SK-N-SH (cell line): ENCODE results near the gene PCBP3. TPM values are rescaled to one million over a fixed set of nuclear protein-coding genes. Genes with fewer than 3 reads are reported as not detected.

Experiments
- CTCF ChIA-PET: fragments of 300-600, 350-600 bp; formaldehyde crosslinking; extraction: SDS; loops from one replicate; lab custom pipeline; 2021; lab: Yijun Ruan, JAX
- POLR2A ChIA-PET: fragments of 350-600 bp; sonication (Branson Sonifier 250); formaldehyde crosslinking; extraction: SDS; loops from one replicate; lab custom pipeline; 2020; ENCODE audit warnings: antibody characterized with exemption, inconsistent platforms; lab: Yijun Ruan, JAX
- DNase-seq: peaks from one replicate; pipeline ENCODE4 v3.0.0; 2012
- H2AFZ ChIP-seq: fragments of 200-600 bp; sonication (generic); 2 replicates; pipeline ENCODE4 v1.8.1; 2016; ENCODE audit warnings: antibody characterized with exemption, mild to moderate bottlenecking, low read depth
- H3F3A ChIP-seq: fragments of 200-600 bp; sonication (generic); replicated peaks from 2 replicates; pipeline ENCODE3; 2016; ENCODE audit warnings: antibody characterized with exemption, mild to moderate bottlenecking; ENCODE audit not compliant: insufficient read depth
- H3K27ac ChIP-seq, 2 experiments: fragments of 200-500 bp in 1 of 2; fragments of 200-600 bp in 1 of 2; sonication (Bioruptor generic) in 1 of 2; sonication (generic), shearing (Covaris generic) in 1 of 2; 2 replicates each; pipeline versions ENCODE4 v1.5.1 to v1.6.1; 2014 to 2016; ENCODE audit warnings: low read depth in 2 of 2, inconsistent platforms in 1 of 2, low read length in 1 of 2, mild to moderate bottlenecking in 1 of 2, mixed read lengths in 1 of 2
- H3K27me3 ChIP-seq: fragments of 200-600 bp; sonication (generic), shearing (Covaris generic); 2 replicates; pipeline ENCODE4 v1.6.1; 2016; ENCODE audit warnings: mixed run types; ENCODE audit not compliant: insufficient read depth
- H3K36me3 ChIP-seq, 2 experiments: fragments of 200-500 bp in 1 of 2; fragments of 200-600 bp in 1 of 2; sonication (Bioruptor generic) in 1 of 2; sonication (generic) in 1 of 2; replicated peaks in 1 of 2; 2 replicates each; pipeline versions ENCODE3 to v1.5.1; 2014 to 2016; ENCODE audit warnings: low read length in 1 of 2, mild to moderate bottlenecking in 1 of 2; ENCODE audit not compliant: insufficient read depth in 2 of 2, control insufficient read depth in 1 of 2
- H3K4me1 ChIP-seq, 2 experiments: fragments of 200-500 bp in 1 of 2; fragments of 200-600 bp in 1 of 2; sonication (Bioruptor generic) in 1 of 2; sonication (generic), shearing (Covaris generic) in 1 of 2; 2 replicates each; pipeline versions ENCODE4 v1.5.1 to v1.6.1; 2014 to 2016; ENCODE audit warnings: low read depth in 1 of 2, low read length in 1 of 2, mixed run types in 1 of 2; ENCODE audit not compliant: insufficient read depth in 2 of 2, control insufficient read depth in 1 of 2
- H3K4me2 ChIP-seq: fragments of 200-600 bp; sonication (generic), shearing (Covaris generic); 2 replicates; pipeline ENCODE4 v1.6.1; 2017; ENCODE audit warnings: mixed run types
- H3K4me3 ChIP-seq, 2 experiments: fragments of 200-500 bp in 1 of 2; fragments of 200-600 bp in 1 of 2; sonication (Bioruptor generic) in 1 of 2; sonication (generic), shearing (Covaris generic) in 1 of 2; 2 replicates each; pipeline versions ENCODE4 v1.5.1 to v1.8.1; 2014 to 2016; ENCODE audit warnings: low read depth in 2 of 2, inconsistent platforms in 1 of 2, low read length in 1 of 2, mild to moderate bottlenecking in 1 of 2, mixed read lengths in 1 of 2, moderate library complexity in 1 of 2
- H3K79me2 ChIP-seq: fragments of 200-600 bp; sonication (generic); 2 replicates; pipeline ENCODE4 v1.8.1; 2017; ENCODE audit warnings: mild to moderate bottlenecking; ENCODE audit not compliant: insufficient read depth
- H3K9ac ChIP-seq: fragments of 200-600 bp; sonication (generic); 2 replicates; pipeline ENCODE4 v1.6.1; 2017; ENCODE audit warnings: mixed run types
- H3K9me2 ChIP-seq: fragments of 200-600 bp; sonication (generic); 2 replicates; pipeline ENCODE4 v1.6.1; 2017; ENCODE audit warnings: mixed run types
- H3K9me3 ChIP-seq: fragments of 200-600 bp; sonication (generic); 2 replicates; pipeline ENCODE4 v1.6.1; 2017; ENCODE audit warnings: mixed run types, mild to moderate bottlenecking, moderate library complexity
- H4K20me1 ChIP-seq: fragments of 200-600 bp; sonication (generic); 2 replicates; pipeline ENCODE4 v1.6.1; 2017; ENCODE audit warnings: mild to moderate bottlenecking, mixed run types; ENCODE audit not compliant: insufficient read depth
- ELF1 ChIP-seq: IDR thresholded peaks from 2 replicates; pipeline ENCODE4 v1.4.0; 2012
- EP300 ChIP-seq, 2 experiments: IDR thresholded peaks; 2 replicates each; pipeline versions ENCODE4 v1.4.0 to v1.6.1; 2012; ENCODE audit warnings: borderline replicate concordance in 1 of 2, low read depth in 1 of 2, low read length in 1 of 2
- FOSL2 ChIP-seq: IDR thresholded peaks from 2 replicates; pipeline ENCODE4 v1.4.0; 2012; ENCODE audit warnings: low read depth, mild to moderate bottlenecking, moderate library complexity, borderline replicate concordance
- FOXJ3 ChIP-seq: sonication (generic); formaldehyde crosslinking; IDR thresholded peaks from 2 replicates; pipeline ENCODE4 v1.5.1; 2020; ENCODE audit warnings: mild to moderate bottlenecking, missing genetic modification reagents
- FOXM1 ChIP-seq: IDR thresholded peaks from 2 replicates; pipeline ENCODE4 v1.4.0; 2012; ENCODE audit warnings: low read depth, mild to moderate bottlenecking
- GATA2 ChIP-seq: sonication (generic); formaldehyde crosslinking; IDR thresholded peaks from 2 replicates; pipeline ENCODE4 v1.5.0; 2020; ENCODE audit warnings: mild to moderate bottlenecking, missing genetic modification reagents
- MEF2A ChIP-seq: IDR thresholded peaks from 2 replicates; pipeline ENCODE4 v1.4.0; 2012; ENCODE audit warnings: low read depth, borderline replicate concordance
- NFIC ChIP-seq: IDR thresholded peaks from 2 replicates; pipeline ENCODE4 v1.4.0; 2012; ENCODE audit warnings: borderline replicate concordance
- PBX3 ChIP-seq: IDR thresholded peaks from 2 replicates; pipeline ENCODE4; 2012
- RAD21 ChIP-seq: IDR thresholded peaks from 2 replicates; pipeline ENCODE4 v1.6.1; 2012; ENCODE audit warnings: mild to moderate bottlenecking, low read length
- RCOR1 ChIP-seq: fragments of 150-350 bp; IDR thresholded peaks from 2 replicates; pipeline ENCODE4 v1.6.1; 2017; ENCODE audit warnings: antibody characterized with exemption, low read length
- REST ChIP-seq: IDR thresholded peaks from 2 replicates; pipeline ENCODE4 v1.6.1; 2012; ENCODE audit warnings: mild to moderate bottlenecking, low read depth, low read length, moderate library complexity
- SMC3 ChIP-seq: IDR thresholded peaks from 2 replicates; pipeline ENCODE4 v1.6.1; 2012; ENCODE audit warnings: low read depth, low read length, improper control_type of control experiment
- TCF12 ChIP-seq: IDR thresholded peaks from 2 replicates; pipeline ENCODE4 v1.4.0; 2012
- USF1 ChIP-seq: IDR thresholded peaks from 2 replicates; pipeline ENCODE4 v1.4.0; 2012; ENCODE audit warnings: low read depth, borderline replicate concordance
- YY1 ChIP-seq: IDR thresholded peaks from 2 replicates; pipeline ENCODE4 v1.4.0; 2012; ENCODE audit warnings: low read depth, mild to moderate bottlenecking
- WGBS: methylation state at CpG from one replicate; pipeline ENCODE4 v1.1.6; 2017; ENCODE audit warnings: low lambda C conversion rate; 5-methylcytosine and 5-hydroxymethylcytosine counted together
- polyA plus RNA-seq, 3 experiments: library from polyadenylated mRNA; depleted of rRNA; stranded (reverse); fragments of >200 nt; gene quantifications; 2 replicates each; pipeline ENCODE4 v1.2.3, GENCODE V29; 2012

PCBP3 gene
- polyA plus RNA-seq, 1 of the 3 experiments (the other 2 are of a cell fraction): 9.5 TPM

DNA sequence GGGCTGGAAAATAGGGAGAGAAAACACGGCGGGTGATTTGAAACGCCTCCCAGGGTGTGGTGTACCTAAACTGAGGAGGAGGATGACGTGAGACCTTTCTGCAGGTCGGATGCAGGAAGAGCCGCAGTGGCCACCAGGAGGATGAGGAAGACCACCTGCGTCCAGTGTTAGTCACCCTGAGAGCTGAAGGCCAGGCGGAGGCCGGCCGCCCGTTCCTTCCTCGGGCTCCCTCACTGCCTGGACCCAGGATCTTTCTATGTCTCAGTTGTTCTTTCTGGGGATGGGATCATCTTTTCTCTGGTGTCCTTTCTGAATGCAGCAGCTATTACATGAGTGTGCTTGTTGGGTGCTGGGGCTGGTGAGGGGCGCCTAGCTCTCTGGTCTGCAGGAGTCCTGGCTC lies 263.3 kb downstream of the PCBP3 start:
- Histone ChIP-seq H3K4me3 (no peak overlapping the region), H3K79me2 (no peaks in the 10 kb centered on the region), H3K9me3 (no peaks in the 10 kb centered on the region), H3K27me3 (no peaks in the 10 kb centered on the region), H3K4me1 (peaks cover 0 to 30% of the 10 kb centered on the region in 2 experiments; a peak in 2 of 4 replicates), H4K20me1 (no peaks in the 10 kb centered on the region), H3K9me2 (no peaks in the 10 kb centered on the region), H3K9ac (no peak overlapping the region), H3K36me3 (peaks cover 0 to 8% of the 10 kb centered on the region in 2 experiments), H3F3A (no peaks in the 10 kb centered on the region), H3K4me2 (no peak overlapping the region), H3K27ac (no peak overlapping the region; a peak in 1 of 4 replicates), H2AFZ (no peak overlapping the region)
- CTCF ChIA-PET: no interaction called here
- 92% methylated on average over 13 of the region's 13 CpGs for WGBS
- TF ChIP-seq RCOR1: no peak
- no peak for TF ChIP-seq FOSL2
- no peak for TF ChIP-seq NFIC
- TF ChIP-seq FOXM1: no peak
- TF ChIP-seq REST: no peak
- no peak for TF ChIP-seq USF1
- no peak for TF ChIP-seq SMC3
- no peak for TF ChIP-seq TCF12
- no peak for TF ChIP-seq ELF1
- TF ChIP-seq MEF2A: no peak
- TF ChIP-seq FOXJ3: no peak
- no peak for DNase-seq
- POLR2A ChIA-PET: no interaction called here

DNA sequence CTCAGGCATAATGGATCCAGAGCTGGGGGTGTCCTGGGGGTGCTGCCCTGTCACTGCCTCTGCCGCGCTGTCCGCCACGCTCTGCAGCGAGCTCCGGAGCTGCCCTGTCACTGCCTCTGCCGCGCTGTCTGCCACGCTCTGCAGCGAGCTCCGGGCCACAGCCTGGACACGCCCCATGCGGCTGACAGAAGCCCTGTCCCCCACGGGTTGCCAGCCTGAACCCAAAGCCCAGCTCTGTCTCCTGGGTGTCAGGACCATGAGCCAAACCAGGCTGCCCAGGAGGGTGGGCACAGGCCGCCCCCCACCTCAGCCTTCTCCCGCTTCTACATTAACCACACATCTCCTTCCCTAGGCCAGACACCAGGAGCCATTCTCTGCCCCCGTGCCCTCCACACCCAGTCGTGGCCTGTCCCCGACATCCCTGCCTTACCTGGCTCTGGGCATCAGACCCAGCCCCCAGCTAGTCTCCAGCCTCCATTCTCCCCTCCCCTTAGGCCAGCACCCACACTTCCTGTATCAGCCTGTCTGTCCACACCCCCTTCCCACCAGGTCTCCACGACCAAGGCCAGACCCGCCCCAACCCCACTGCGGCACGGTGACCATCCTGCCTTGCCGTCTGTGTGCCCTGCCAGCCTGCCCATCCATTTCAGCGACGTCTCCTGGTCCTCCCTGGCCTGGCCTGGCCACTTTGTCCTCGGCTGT lies 265.2 kb downstream of the PCBP3 start:
- H3K27me3 ChIP-seq: no peaks in the 10 kb centered on the region
- H3K4me3 ChIP-seq: no peak overlapping the region
- TF ChIP-seq GATA2 (CRISPR knock-in tag) (no peak), RAD21 (no peak), PBX3 (no peak), RCOR1 (no peak), SMC3 (no peak), YY1 (no peak), EP300 (IDR thresholded peaks at IDR 0.05; ENCODE audit: borderline replicate concordance in 1 of 2, low read depth in 1 of 2, low read length in 1 of 2) (no peak)
- no peaks in the 10 kb centered on the region for H3F3A ChIP-seq
- no peaks in the 10 kb centered on the region for H3K79me2 ChIP-seq
- no peak for DNase-seq
- H4K20me1 ChIP-seq: no peaks in the 10 kb centered on the region
- H3K4me1 ChIP-seq: peaks cover 0 to 30% of the 10 kb centered on the region in 2 experiments; a peak in 2 of 4 replicates
- peaks cover 0 to under 1% of the 10 kb centered on the region in 2 experiments for H3K36me3 ChIP-seq
- H2AFZ ChIP-seq: no peak overlapping the region
- no peak overlapping the region for H3K27ac ChIP-seq
- H3K9me2 ChIP-seq: no peaks in the 10 kb centered on the region
- POLR2A ChIA-PET: no interaction called here
- no peaks in the 10 kb centered on the region for H3K9me3 ChIP-seq
- WGBS: 92% methylated on average over 19 of the region's 27 CpGs
- H3K9ac ChIP-seq: no peak overlapping the region
- no peak overlapping the region for H3K4me2 ChIP-seq
- CTCF ChIA-PET: no interaction called here
